ENCODE measurements around the gene KIRREL1. TPM values are rescaled to one million over a fixed set of nuclear protein-coding genes. Genes with fewer than 3 reads are reported as not detected.

Gene KIRREL1
- total and polyA plus RNA-seq, 2 experiments from 2014 or later, result 5.1 to 35.2 TPM

GRCh38 chr1:158008630-158009029 is 15.2 kb downstream of the KIRREL1 start:
- Histone ChIP-seq H3F3A (replicated peaks; ENCODE audit: low read depth) (no peaks in the 10 kb centered on the region), H3K79me2 (replicated peaks; ENCODE audit: insufficient read depth) (peaks cover 99% of the 10 kb centered on the region), H3K4me1 (ENCODE audit: insufficient read depth) (peaks cover 72% of the 10 kb centered on the region), H3K4me3 (no peak overlapping the region), H2AFZ (no peak overlapping the region), H3K4me2 (peak overlapping the region; percentile 64), H3K27me3 (ENCODE audit: insufficient read depth) (no peaks in the 10 kb centered on the region), H3K27ac (ENCODE audit: low read depth) (no peak overlapping the region), H3K9me2 (ENCODE audit: insufficient read depth) (no peaks in the 10 kb centered on the region), H3K36me3 (ENCODE audit: insufficient read depth) (no peaks in the 10 kb centered on the region), H4K20me1 (replicated peaks; ENCODE audit: insufficient read depth) (peaks cover 4% of the 10 kb centered on the region; the same call in 1 of the 2 replicates)
- Mint-ChIP-seq H3K27me3 (ENCODE audit: insufficient read depth, low read depth, poor library complexity) (peaks cover 11% of the 10 kb centered on the region), H3K27ac (peak overlapping the region; percentile 54; the same call in 1 of the 2 replicates), H3K4me1 (peaks cover 85% of the 10 kb centered on the region), H3K9me3 (no peaks in the 10 kb centered on the region), H3K4me3 (no peak overlapping the region), H3K36me3 (ENCODE audit: low read depth) (no peaks in the 10 kb centered on the region; the same call in 2 of the 3 replicates)
- DNase-seq (ENCODE audit: low spot score) (no peak), ATAC-seq (no peak)
- no peak for TF ChIP-seq ETS1 (IDR thresholded peaks at IDR 0.05)
- no peak for TF ChIP-seq EZH2 (IDR thresholded peaks at IDR 0.05; ENCODE audit: low read depth, unreplicated experiment)
- no peak for TF ChIP-seq EZH2phosphoT487 (IDR thresholded peaks at IDR 0.05; ENCODE audit: unreplicated experiment)
- TF ChIP-seq ZNF462 (CRISPR knock-in tag; IDR thresholded peaks at IDR 0.05), result no peak

GRCh38 chr1:158011714-158012113 is 18.3 kb downstream of the KIRREL1 start:
- Histone ChIP-seq H3K27ac (ENCODE audit: low read depth) (peak overlapping the region; percentile 26), H3K27me3 (ENCODE audit: insufficient read depth) (no peaks in the 10 kb centered on the region), H3K4me1 (ENCODE audit: insufficient read depth) (peaks cover 83% of the 10 kb centered on the region), H3K79me2 (replicated peaks; ENCODE audit: insufficient read depth) (peaks cover 91% of the 10 kb centered on the region), H3K36me3 (ENCODE audit: insufficient read depth) (no peaks in the 10 kb centered on the region), H3K4me3 (no peak overlapping the region), H2AFZ (no peak overlapping the region), H4K20me1 (replicated peaks; ENCODE audit: insufficient read depth) (no peaks in the 10 kb centered on the region; the same call in 1 of the 2 replicates), H3K4me2 (peak overlapping the region; percentile 78; the same call in 1 of the 2 replicates), H3K9me2 (ENCODE audit: insufficient read depth) (no peaks in the 10 kb centered on the region), H3F3A (replicated peaks; ENCODE audit: low read depth) (no peaks in the 10 kb centered on the region)
- H3K9me3 Mint-ChIP-seq, result no peaks in the 10 kb centered on the region
- peaks cover 13% of the 10 kb centered on the region for H3K27me3 Mint-ChIP-seq (ENCODE audit: insufficient read depth, low read depth, poor library complexity)
- no peak overlapping the region for H3K4me3 Mint-ChIP-seq
- peaks cover 92% of the 10 kb centered on the region for H3K4me1 Mint-ChIP-seq
- H3K36me3 Mint-ChIP-seq (ENCODE audit: low read depth), result no peaks in the 10 kb centered on the region; the same call in 2 of the 3 replicates
- no peak for DNase-seq (ENCODE audit: low spot score)
- no peak for ATAC-seq
- H3K27ac Mint-ChIP-seq, result 0 out of 2 replicates have a peak overlapping the region, but pooled peaks have one; percentile 19
- TF ChIP-seq REST (IDR thresholded peaks at IDR 0.05; ENCODE audit: unreplicated experiment) (no peak), EZH2 (IDR thresholded peaks at IDR 0.05; ENCODE audit: low read depth, unreplicated experiment) (no peak), POLR2AphosphoS5 (IDR thresholded peaks at IDR 0.05; ENCODE audit: low read depth) (no peak), CTCF (conservative IDR thresholded peaks at IDR 0.05; ENCODE audit: low read depth in 2 of 2) (no peak), EZH2phosphoT487 (IDR thresholded peaks at IDR 0.05; ENCODE audit: unreplicated experiment) (no peak), JUNB (IDR thresholded peaks at IDR 0.05; ENCODE audit: unreplicated experiment) (no peak)

Measured in GM23338 (cell line).